Esophagus squamous epithelium (tissue), 4 donors: ENCODE data around the gene STX12.
"Not testable (repeated sequence)": the region's sequence is repeated elsewhere in the genome, so short reads cannot be mapped to it uniquely, and the experiment has no call there.

Source experiments
- CTCF ChIP-seq, 6 experiments: fragments of 450-650 bp in 4 of 6; fragments of 200-600 bp in 2 of 6; sonication (generic) in 2 of 6; IDR thresholded peaks; one replicate each; pipeline ENCODE4 v1.5.1; 2016 to 2019; ENCODE audit warnings: antibody characterized with exemption in 6 of 6, mild to moderate bottlenecking in 4 of 6, moderate library complexity in 4 of 6
- POLR2A ChIP-seq, 4 donors: fragments of 450-650 bp; IDR thresholded peaks; one replicate each; pipeline ENCODE4 v1.6.1; 2017; ENCODE audit warnings: antibody characterized with exemption in 4 of 4, mild to moderate bottlenecking in 4 of 4, moderate library complexity in 3 of 4

- not testable (repeated sequence) for TF ChIP-seq CTCF, POLR2A (IDR thresholded peaks at IDR 0.05)
These were observed 2.3 kb downstream of the STX12 start for GRCh38 chr1:27775336-27775735.
